H9 (cell line): ENCODE measurements around the gene ARL17B. TPM values are rescaled to one million over a fixed set of nuclear protein-coding genes. Genes with fewer than 3 reads are reported as not detected.
"Not testable (repeated sequence)": the region's sequence is repeated elsewhere in the genome, so short reads cannot be mapped to it uniquely, and the experiment has no call there.

Experiments
- DNase-seq: peaks from one replicate; pipeline ENCODE4 v3.0.0-alpha.2; 2017
- H2AFZ ChIP-seq: one replicate; pipeline ENCODE4 v1.6.1; 2013; ENCODE audit warnings: mild to moderate bottlenecking, low read length, control low read depth, moderate library complexity
- H2AK5ac ChIP-seq: 2 replicates; pipeline ENCODE4 v1.6.1; 2013; ENCODE audit warnings: low read length, control low read depth, mixed read lengths; ENCODE audit not compliant: insufficient read length
- H2BK120ac ChIP-seq: one replicate; pipeline ENCODE4 v1.6.1; 2013; ENCODE audit warnings: low read depth, mild to moderate bottlenecking, low read length, control low read depth, inconsistent platforms; ENCODE audit not compliant: poor library complexity, severe bottlenecking
- H2BK12ac ChIP-seq: 2 replicates; pipeline ENCODE4 v1.6.1; 2013; ENCODE audit warnings: low read length, control low read depth, mixed read lengths, low read depth; ENCODE audit not compliant: insufficient read length
- H2BK15ac ChIP-seq: 2 replicates; pipeline ENCODE4 v1.6.1; 2013; ENCODE audit warnings: low read depth, low read length, control low read depth
- H2BK20ac ChIP-seq: one replicate; pipeline ENCODE4 v1.6.1; 2013; ENCODE audit warnings: low read depth, mild to moderate bottlenecking, low read length, control low read depth, inconsistent platforms; ENCODE audit not compliant: poor library complexity, severe bottlenecking
- H2BK5ac ChIP-seq: 2 replicates; pipeline ENCODE4 v1.6.1; 2013; ENCODE audit warnings: low read length, control low read depth, mixed read lengths; ENCODE audit not compliant: insufficient read length
- H3K14ac ChIP-seq: 2 replicates; pipeline ENCODE4 v1.6.1; 2013; ENCODE audit warnings: low read length, control low read depth; ENCODE audit not compliant: insufficient read depth
- H3K18ac ChIP-seq: 2 replicates; pipeline ENCODE4 v1.6.1; 2013; ENCODE audit warnings: low read depth, mild to moderate bottlenecking, mixed read lengths, low read length, control low read depth; ENCODE audit not compliant: insufficient read length
- H3K23ac ChIP-seq: 2 replicates; pipeline ENCODE4 v1.6.1; 2013; ENCODE audit warnings: low read length, control low read depth, mixed read lengths, low read depth; ENCODE audit not compliant: insufficient read length
- H3K23me2 ChIP-seq: 2 replicates; pipeline ENCODE4 v1.6.1; 2013; ENCODE audit warnings: low read depth, mild to moderate bottlenecking, mixed read lengths, low read length, control low read depth; ENCODE audit not compliant: insufficient read length, poor library complexity, severe bottlenecking
- H3K27ac ChIP-seq: 2 replicates; pipeline ENCODE4 v1.5.1; 2013; ENCODE audit warnings: low read length, control low read depth, mixed read lengths, low read depth; ENCODE audit not compliant: insufficient read length
- H3K27me3 ChIP-seq: 2 replicates; pipeline ENCODE4 v1.6.1; 2013; ENCODE audit warnings: low read length, control low read depth, inconsistent platforms; ENCODE audit not compliant: insufficient read depth
- H3K4ac ChIP-seq: 2 replicates; pipeline ENCODE4 v1.6.1; 2013; ENCODE audit warnings: low read depth, mild to moderate bottlenecking, control low read depth, inconsistent platforms, low read length, moderate library complexity
- H3K4me1 ChIP-seq: 2 replicates; pipeline ENCODE4 v1.6.1; 2013; ENCODE audit warnings: low read length, control low read depth, inconsistent platforms; ENCODE audit not compliant: insufficient read depth
- H3K4me2 ChIP-seq: 2 replicates; pipeline ENCODE4 v1.6.1; 2013; ENCODE audit warnings: low read length, control low read depth, mixed read lengths; ENCODE audit not compliant: insufficient read length, insufficient read depth
- H3K56ac ChIP-seq: 2 replicates; pipeline ENCODE4 v1.6.1; 2013; ENCODE audit warnings: low read depth, mild to moderate bottlenecking, mixed read lengths, low read length, control low read depth; ENCODE audit not compliant: insufficient read length
- H3K79me1 ChIP-seq: 2 replicates; pipeline ENCODE4 v1.6.1; 2013; ENCODE audit warnings: low read depth, mild to moderate bottlenecking, moderate library complexity, low read length, control low read depth, inconsistent platforms; ENCODE audit not compliant: insufficient read depth, poor library complexity, severe bottlenecking
- H3K79me2 ChIP-seq: 2 replicates; pipeline ENCODE4 v1.6.1; 2013; ENCODE audit warnings: low read length, control low read depth, inconsistent platforms; ENCODE audit not compliant: insufficient read depth
- H3K9ac ChIP-seq: 2 replicates; pipeline ENCODE4 v1.6.1; 2013; ENCODE audit warnings: low read length, control low read depth, mixed read lengths; ENCODE audit not compliant: insufficient read length; ENCODE audit errors: extremely low read depth
- H3K9me3 ChIP-seq: one replicate; pipeline ENCODE4 v1.6.1; 2013; ENCODE audit warnings: low read depth, low read length, inconsistent platforms; ENCODE audit not compliant: control insufficient read depth
- H3T11ph ChIP-seq: one replicate; pipeline ENCODE4 v1.6.1; 2013; ENCODE audit warnings: mild to moderate bottlenecking, low read length, control low read depth, inconsistent platforms
- H4K20me1 ChIP-seq: one replicate; pipeline ENCODE4 v1.6.1; 2013; ENCODE audit not compliant: control insufficient read depth, insufficient read length, insufficient read depth
- H4K5ac ChIP-seq: 2 replicates; pipeline ENCODE4 v1.6.1; 2013; ENCODE audit warnings: low read depth, mild to moderate bottlenecking, mixed read lengths, low read length, control low read depth; ENCODE audit not compliant: insufficient read length
- H4K8ac ChIP-seq: replicated peaks from 2 replicates; pipeline ENCODE4 v1.6.1; 2013; ENCODE audit warnings: low read length, control low read depth, mixed read lengths, low read depth; ENCODE audit not compliant: insufficient read length
- H4K91ac ChIP-seq: 2 replicates; pipeline ENCODE4 v1.6.1; 2013; ENCODE audit warnings: low read depth, mild to moderate bottlenecking, moderate library complexity, mixed read lengths, low read length, control low read depth; ENCODE audit not compliant: insufficient read length
- H3K27ac Mint-ChIP-seq, 3 experiments: 2 replicates in 2 of 3; 3 replicates in 1 of 3; pipeline ENCODE4 v1.8.0; 2020 to 2021; ENCODE audit warnings: mixed read lengths in 3 of 3, mild to moderate bottlenecking in 1 of 3, moderate library complexity in 1 of 3
- H3K27me3 Mint-ChIP-seq: 2 replicates; pipeline ENCODE4 v1.8.0; 2021; ENCODE audit warnings: low read depth, mild to moderate bottlenecking, moderate library complexity, mixed read lengths
- H3K36me3 Mint-ChIP-seq, 3 experiments: 2 replicates in 2 of 3; 3 replicates in 1 of 3; pipeline ENCODE4 v1.8.0; 2020 to 2021; ENCODE audit warnings: low read depth in 3 of 3, mixed read lengths in 3 of 3; ENCODE audit not compliant: insufficient read depth in 1 of 3
- H3K4me1 Mint-ChIP-seq, 2 experiments: 2 replicates each; pipeline ENCODE4 v1.8.0; 2020; ENCODE audit warnings: mixed read lengths in 2 of 2
- H3K4me3 Mint-ChIP-seq, 2 experiments: 2 replicates in 1 of 2; 3 replicates in 1 of 2; pipeline ENCODE4 v1.8.0; 2020 to 2021; ENCODE audit warnings: mild to moderate bottlenecking in 2 of 2, mixed read lengths in 2 of 2, moderate library complexity in 1 of 2
- H3K9me3 Mint-ChIP-seq, 2 experiments: 2 replicates in 1 of 2; 3 replicates in 1 of 2; pipeline ENCODE4 v1.8.0; 2020; ENCODE audit warnings: mild to moderate bottlenecking in 2 of 2, mixed read lengths in 2 of 2, moderate library complexity in 1 of 2
- WGBS: extraction: QIAGEN DNeasy Blood & Tissue Kit; methylation state at CpG from one replicate; pipeline ENCODE4 v1.1.7; 2013; ENCODE audit warnings: missing lambda C conversion rate, low lambda C conversion rate, mixed read lengths; ENCODE audit not compliant: insufficient read length; ENCODE audit errors: extremely low coverage; 5-methylcytosine and 5-hydroxymethylcytosine counted together
- total RNA-seq: library from RNA; stranded (reverse); gene quantifications from 2 replicates; pipeline ENCODE4 v1.2.1, GENCODE V29; 2021

The ARL17B gene
- total RNA-seq, 1 experiment from 2014 or later = 10.8 TPM

- not testable (repeated sequence) for H3K79me1 ChIP-seq, H3K27me3 ChIP-seq, H3K4me1 Mint-ChIP-seq, H3T11ph ChIP-seq, H2BK120ac ChIP-seq, H3K9me3 ChIP-seq, H3K4me3 Mint-ChIP-seq, H3K18ac ChIP-seq, H3K4me1 ChIP-seq, H2BK20ac ChIP-seq, H3K9ac ChIP-seq, H2AK5ac ChIP-seq, H2BK5ac ChIP-seq, H4K91ac ChIP-seq, H3K27ac ChIP-seq, H3K14ac ChIP-seq, H3K23ac ChIP-seq, H3K56ac ChIP-seq, H3K79me2 ChIP-seq, DNase-seq, H3K4me2 ChIP-seq, H3K27me3 Mint-ChIP-seq, H3K23me2 ChIP-seq, H2AFZ ChIP-seq, H4K5ac ChIP-seq, H3K9me3 Mint-ChIP-seq, H3K4ac ChIP-seq, H3K27ac Mint-ChIP-seq, H2BK15ac ChIP-seq, H3K36me3 Mint-ChIP-seq, H4K20me1 ChIP-seq, H2BK12ac ChIP-seq, H4K8ac ChIP-seq
- no CpG with 5 or more reads among the region's 27 CpGs for WGBS
Measured at GRCh38 chr17:46244339-46244913, 117.1 kb downstream of the ARL17B start.

- not testable (repeated sequence) for H3K56ac ChIP-seq, H3K36me3 Mint-ChIP-seq, H2AFZ ChIP-seq, H3K4me3 Mint-ChIP-seq, H3K4me2 ChIP-seq, H4K20me1 ChIP-seq, H3K27ac Mint-ChIP-seq, H2BK15ac ChIP-seq, H3K14ac ChIP-seq, H2BK5ac ChIP-seq, H3K79me1 ChIP-seq, H3K18ac ChIP-seq, H3K4me1 ChIP-seq, H3K9ac ChIP-seq, H2BK120ac ChIP-seq, H4K91ac ChIP-seq, H2BK20ac ChIP-seq, H3T11ph ChIP-seq, H3K4me1 Mint-ChIP-seq, H3K23me2 ChIP-seq, H3K9me3 ChIP-seq, H4K8ac ChIP-seq, H4K5ac ChIP-seq, H3K27me3 ChIP-seq, H2AK5ac ChIP-seq, H3K27me3 Mint-ChIP-seq, H3K4ac ChIP-seq, H2BK12ac ChIP-seq, H3K79me2 ChIP-seq, H3K27ac ChIP-seq, H3K23ac ChIP-seq
- peak; percentile 50 for DNase-seq
- H3K9me3 Mint-ChIP-seq = peaks cover 4 to 10% of the 10 kb centered on the region in 2 experiments; a peak in 2 of 5 replicates
- WGBS = no CpG with 5 or more reads among the region's 23 CpGs
Measured at GRCh38 chr17:46243928-46244327, 117.6 kb downstream of the ARL17B start.
